HG03108 (cell line): Measurements from ENCODE around the gene RBM5.

Experiments
- ATAC-seq: cut with Tn5 transposase; IDR thresholded peaks from one replicate; pipeline ENCODE4 v1.9.1; 2021; ENCODE audit warnings: moderate library complexity; ENCODE audit not compliant: unreplicated experiment

The RBM5 gene

GRCh38 chr3:50121072-50122032 lies 32.6 kb downstream of the RBM5 start:
- peak; percentile 69 for ATAC-seq

- ATAC-seq: no peak
Observed at GRCh38 chr3:50122071-50122470, 33.4 kb downstream of the RBM5 start.

- ATAC-seq: no peak
Observed at GRCh38 chr3:50122661-50123391, 34.1 kb downstream of the RBM5 start.

DNA sequence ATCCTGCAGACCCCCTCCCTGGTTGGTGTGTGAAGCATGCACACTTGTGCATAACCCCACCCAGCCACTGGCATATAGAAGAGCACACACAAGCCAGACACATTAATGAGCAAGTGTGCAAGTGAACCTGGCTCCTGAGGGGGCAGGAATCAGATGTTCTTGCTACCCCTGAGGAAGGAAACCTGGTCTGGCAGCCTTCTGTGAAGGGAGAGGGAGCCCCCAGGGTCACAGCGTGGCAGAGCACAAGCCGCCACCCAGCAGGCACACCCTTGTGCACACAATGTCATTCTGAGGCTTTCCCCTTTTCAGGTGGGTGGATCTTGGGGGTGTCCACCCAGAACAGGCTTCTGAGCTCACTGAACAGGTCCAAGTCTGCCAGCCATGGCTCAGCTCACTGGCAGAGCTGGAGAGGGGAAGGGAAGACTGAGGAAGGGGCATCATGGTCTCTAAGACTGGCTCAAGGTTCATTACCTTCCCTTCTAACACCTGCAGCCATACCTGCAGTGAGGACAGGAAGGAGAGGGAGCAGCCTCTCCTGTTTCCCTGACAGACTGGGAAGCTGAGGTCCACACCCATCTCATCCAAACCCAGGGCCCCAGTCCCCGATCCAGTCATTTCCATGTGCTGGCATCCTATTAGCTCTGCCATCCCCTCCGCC lies 34.8 kb downstream of the RBM5 start:
- no peak for ATAC-seq

DNA sequence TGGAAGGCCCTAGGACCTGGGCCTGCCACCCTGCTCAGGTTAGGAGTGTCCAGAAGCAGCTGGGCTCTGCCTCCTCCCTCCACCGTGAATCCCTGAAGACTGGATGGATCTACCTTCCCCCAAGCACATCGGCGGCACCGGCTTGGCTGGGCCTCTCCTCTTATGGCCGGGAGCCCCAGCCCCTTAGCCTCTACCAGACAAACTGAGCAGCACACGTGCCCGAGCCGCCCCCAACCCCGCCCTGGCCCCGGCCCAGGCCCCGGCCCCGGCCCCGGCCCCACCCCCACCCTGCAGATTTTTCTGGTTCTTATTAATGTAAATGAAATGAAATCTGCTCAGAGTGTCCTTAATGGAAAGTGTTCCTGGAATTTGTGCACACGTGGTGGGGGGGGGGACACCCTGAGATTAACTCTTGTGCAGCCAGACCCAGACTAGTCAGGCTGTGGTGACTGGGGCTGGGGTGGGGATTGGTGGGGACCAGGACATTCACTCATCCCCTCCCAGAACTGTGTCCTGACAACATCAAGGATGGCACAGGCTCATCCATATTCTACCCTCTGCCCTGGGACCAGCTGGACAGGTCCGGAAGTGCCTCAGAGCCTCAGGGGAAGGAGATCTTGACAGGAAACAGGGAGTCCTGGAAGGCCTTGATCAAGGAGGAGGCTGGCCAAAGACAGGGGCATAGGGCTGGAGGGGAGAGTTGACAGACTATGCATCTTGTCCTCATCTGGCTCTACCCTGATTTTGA lies 35.5 kb downstream of the RBM5 start:
- ATAC-seq: no peak

DNA sequence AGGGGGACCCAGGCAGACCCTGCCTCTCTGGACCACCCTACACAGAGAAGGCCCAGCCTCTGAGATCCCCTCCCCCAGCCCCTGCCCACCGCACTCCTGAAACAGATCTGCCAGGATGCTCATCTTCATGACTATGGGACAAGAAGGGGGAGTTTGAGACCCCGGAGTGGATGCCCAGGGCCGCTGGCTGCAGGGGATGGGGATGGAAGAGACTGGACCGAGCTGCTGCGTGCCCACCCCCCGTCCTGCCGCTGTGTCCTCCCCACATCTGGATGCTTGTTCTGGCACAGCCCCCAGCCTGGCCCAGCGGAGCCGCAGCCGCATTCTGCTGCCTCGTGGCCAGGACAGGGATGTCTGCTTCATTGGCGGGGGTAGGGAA lies 36.1 kb downstream of the RBM5 start:
- ATAC-seq: no peak

DNA sequence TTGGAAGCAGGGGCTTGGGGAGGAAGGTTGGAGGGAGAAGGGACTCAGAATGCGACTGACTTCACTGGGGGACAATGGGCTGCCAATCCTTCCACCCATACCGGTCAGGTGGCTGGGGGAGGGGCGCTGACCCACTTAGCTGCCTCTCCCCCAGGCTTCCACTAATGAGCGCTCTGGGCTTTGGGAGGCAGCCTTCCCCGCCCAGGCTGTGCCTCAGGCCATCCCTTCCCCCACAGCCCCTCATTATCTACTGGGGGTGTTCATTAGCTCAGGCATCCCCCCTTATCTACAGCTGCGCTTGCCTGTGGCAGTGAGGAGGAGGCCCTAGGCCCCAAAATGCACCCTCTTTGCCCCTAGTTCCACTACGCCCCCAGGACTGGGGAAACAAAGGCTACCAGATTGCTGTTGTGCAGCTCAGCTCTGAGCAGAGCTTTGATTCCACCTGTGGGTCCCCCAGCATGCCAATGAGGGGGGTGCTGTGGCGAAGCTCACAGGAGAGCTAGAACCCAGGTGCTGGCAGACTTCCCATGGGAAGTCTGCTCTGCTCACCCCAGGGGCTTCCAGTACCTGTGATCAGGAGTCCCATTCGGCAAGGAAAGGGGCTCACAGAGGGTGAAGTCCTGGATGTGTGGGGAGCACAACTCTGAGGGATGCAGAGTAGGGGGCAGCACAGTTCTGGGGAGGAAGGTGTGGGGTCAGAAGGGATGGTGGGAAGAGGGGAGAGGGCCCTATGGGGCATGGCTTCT lies 37.0 kb downstream of the RBM5 start:
- no peak for ATAC-seq

DNA sequence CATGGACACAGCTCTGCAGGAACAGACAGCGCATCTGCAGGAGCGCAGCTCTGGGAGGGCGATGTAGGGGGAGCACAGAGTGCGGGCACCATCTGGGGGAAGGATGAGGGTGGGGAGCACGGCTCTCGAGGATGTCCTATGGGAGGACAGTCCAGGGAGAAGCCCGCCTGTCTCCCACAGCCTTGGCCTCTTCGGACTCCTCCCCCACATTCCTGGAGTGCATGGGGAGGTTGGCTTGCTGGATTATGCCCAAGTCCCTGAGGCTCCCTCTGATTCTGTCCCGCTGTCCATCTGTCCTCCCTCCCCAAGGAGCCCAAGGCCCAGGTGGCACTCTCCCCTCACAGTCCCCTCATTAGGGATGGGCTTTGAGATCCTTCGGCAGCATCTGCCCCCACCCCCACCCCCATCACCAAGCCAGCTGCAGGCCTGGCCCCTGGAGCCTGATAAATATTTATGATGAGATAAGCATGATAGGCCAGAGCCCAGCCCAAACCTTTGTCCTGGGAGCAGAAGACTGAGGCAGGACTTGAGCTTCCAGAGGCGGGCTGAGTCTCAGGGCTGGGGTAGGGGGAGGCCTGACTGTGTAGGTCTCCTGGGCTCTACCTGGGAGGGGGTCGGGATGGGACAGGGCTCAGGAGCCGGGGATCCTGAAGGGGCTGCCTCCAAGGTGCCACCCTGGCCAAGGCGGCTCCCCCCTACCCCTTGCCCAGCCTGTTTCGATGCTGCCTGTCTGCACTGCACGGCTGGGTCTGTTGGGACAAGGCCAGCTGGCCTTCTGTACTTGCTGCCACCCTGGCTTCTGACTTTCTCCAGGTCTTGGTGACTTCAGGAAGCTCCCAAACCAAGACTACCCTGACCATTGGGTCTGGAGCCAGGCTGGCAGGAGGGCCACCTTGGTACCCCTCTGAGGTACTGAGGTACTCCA lies 37.8 kb downstream of the RBM5 start:
- ATAC-seq: no peak

DNA sequence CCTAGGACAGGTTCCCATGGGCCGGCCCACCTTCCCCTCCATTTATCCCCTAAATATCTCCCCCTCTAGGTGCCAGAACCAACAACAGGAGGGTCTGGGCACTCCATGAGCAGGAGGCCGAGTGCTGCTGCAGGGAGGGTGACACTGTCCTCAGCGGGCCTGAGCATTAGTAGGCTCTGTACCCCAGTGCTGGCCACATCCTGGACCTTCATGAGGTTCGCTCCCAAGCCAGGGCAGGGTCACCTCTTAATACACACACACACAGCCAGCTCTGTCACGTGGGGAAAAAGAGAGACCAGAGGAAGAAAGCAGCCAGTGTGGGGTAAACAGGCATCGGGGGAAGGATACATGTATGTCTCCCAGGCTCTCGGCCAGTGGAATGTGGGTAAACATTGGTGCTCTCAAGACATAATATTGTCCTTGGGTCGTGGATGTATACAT lies 38.6 kb downstream of the RBM5 start:
- no peak for ATAC-seq

- no peak for ATAC-seq
Observed at GRCh38 chr3:50128001-50128400, 39.3 kb downstream of the RBM5 start.

- ATAC-seq: no peak
Observed at GRCh38 chr3:50130436-50130835, 41.7 kb downstream of the RBM5 start.

DNA sequence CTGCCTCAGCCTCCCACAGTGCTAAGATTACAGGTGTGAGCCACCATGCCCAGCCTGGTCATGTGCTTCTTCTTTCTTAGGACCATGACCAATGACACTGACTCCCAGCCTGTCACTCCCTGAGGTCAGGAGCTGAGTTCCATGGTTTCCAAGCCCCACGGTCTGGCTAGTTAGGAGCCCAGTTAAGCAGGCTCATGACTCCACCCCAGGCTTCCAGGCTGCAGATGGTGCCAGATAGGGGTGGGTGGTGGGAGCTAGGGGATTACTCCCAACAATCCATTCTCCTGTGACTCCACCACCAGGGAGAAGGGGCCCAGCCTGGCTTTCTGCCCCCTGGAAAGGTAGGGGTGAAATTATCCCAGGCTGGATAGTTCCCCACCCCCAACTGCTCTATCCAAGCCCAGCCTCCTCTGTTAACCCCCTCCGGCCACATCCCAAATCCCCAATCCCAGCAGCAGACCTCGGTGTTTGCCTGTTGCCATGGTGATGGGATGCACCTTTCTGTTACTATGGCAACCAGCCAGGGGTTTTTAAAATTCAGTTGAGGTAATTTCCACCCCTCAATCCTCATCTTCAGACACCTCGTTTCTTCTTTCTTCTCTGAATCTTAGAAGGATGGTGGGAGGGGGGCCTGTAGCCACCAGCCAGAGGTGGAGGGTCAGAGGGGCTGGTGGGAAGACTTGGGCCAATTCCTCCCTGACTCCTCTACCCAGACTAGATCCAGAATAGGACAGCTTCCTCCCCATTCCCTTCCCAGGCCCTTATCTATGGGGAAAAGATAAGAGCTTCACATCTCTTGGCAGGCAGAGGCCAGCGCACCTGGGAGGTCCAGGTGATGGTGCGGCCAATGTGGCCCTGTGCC lies 43.9 kb downstream of the RBM5 start:
- no peak for ATAC-seq

DNA sequence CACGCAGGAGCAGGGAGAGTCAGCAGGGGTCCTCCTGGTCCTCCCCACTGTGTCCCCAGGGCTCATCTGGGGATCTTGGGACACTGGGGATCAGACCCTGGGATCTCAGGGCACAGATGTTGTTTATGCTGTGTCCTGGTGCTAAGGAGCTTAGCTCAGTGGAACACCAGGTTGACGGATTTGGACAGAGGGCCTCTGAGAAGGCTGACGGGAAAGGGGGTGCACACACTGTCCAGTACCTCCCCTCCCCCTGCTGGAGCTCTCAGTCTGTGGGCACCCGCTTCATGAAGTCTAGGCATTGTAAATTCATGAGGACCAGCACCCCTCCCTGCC lies 44.5 kb downstream of the RBM5 start:
- ATAC-seq: no peak

GRCh38 chr3:50134367-50134766 lies 45.6 kb downstream of the RBM5 start:
- no peak for ATAC-seq

DNA sequence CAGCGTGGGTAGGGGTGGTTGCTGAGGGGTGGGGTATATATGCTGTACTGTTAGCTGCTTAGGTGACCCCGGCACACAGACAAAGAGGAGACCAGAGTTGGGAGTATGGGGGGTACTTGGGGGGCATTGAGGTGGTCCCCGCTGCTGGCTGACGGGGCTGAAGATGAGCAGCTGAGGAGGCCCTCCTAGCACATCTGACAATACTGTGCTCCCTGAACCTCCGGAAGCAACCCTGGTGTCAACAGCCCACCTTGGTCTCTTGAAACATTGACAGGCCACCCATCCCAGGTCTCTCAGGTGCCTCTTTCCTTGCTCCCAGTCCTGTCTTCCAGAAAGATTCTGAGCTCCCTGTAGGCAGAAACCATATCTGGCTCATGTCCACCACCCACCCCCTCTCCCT lies 47.2 kb downstream of the RBM5 start:
- ATAC-seq: no peak

GRCh38 chr3:50136714-50137405 lies 48.1 kb downstream of the RBM5 start:
- ATAC-seq: no peak

DNA sequence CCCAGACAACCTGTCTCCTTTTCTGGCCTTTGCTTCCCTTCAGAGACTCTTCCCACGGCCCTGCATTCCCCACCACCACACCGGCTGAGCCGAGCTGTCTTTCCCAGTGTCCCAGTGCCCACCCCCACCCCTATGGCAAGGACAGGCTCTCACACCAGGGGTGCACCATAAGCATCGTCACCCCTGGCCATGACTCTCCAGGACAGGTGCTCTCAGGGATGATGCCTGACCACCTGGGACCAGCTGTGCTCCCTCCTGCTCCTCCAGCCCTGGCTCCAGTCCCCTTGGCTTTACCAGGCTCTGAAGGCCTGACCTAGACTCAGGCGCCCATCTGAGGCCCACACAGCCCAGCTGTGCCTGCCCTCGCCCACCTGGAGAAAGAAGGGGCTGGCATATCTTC lies 48.8 kb downstream of the RBM5 start:
- ATAC-seq: no peak
